Lung (tissue), 12 donors: Measurements from ENCODE around the gene AFP. TPM values are rescaled to one million over a fixed set of nuclear protein-coding genes. Genes with fewer than 3 reads are reported as not detected.

Experiments
- ATAC-seq: fragments of 200-7000 bp; cut with Tn5 transposase; one replicate; pipeline ENCODE4 v1.9.1; 2020; ENCODE audit warnings: moderate number of reproducible peaks; ENCODE audit not compliant: insufficient read depth, low FRiP score
- DNase-seq, 3 donors: peaks; one replicate each; pipeline ENCODE4 v3.0.0-alpha.2; 2013 to 2017
- H3K27ac ChIP-seq, 2 donors: one replicate each; pipeline ENCODE4 v1.5.1; 2013; ENCODE audit warnings: mild to moderate bottlenecking in 2 of 2, moderate library complexity in 2 of 2, control low read depth in 1 of 2, inconsistent platforms in 1 of 2, low read depth in 1 of 2, low read length in 1 of 2
- H3K27me3 ChIP-seq, 3 donors: one replicate each; pipeline ENCODE4 v1.5.1; 2013; ENCODE audit warnings: low read length in 2 of 3; ENCODE audit not compliant: control insufficient read depth in 3 of 3, insufficient read depth in 3 of 3
- H3K36me3 ChIP-seq, 4 donors: one replicate each; pipeline ENCODE4 v1.5.1; 2013; ENCODE audit warnings: low read length in 4 of 4, mild to moderate bottlenecking in 1 of 4, moderate library complexity in 1 of 4; ENCODE audit not compliant: control insufficient read depth in 4 of 4, insufficient read depth in 4 of 4
- H3K4me1 ChIP-seq, 5 donors: one replicate each; pipeline ENCODE4 v1.5.1; 2013; ENCODE audit warnings: low read length in 5 of 5, mild to moderate bottlenecking in 2 of 5, moderate library complexity in 1 of 5; ENCODE audit not compliant: control insufficient read depth in 5 of 5, insufficient read depth in 5 of 5
- H3K4me3 ChIP-seq: one replicate; pipeline ENCODE4 v1.5.1; 2013; ENCODE audit warnings: mild to moderate bottlenecking, control low read depth, moderate library complexity
- H3K9ac ChIP-seq, 2 donors: one replicate each; pipeline ENCODE4 v1.5.1; 2013; ENCODE audit warnings: low read length in 2 of 2, control low read depth in 1 of 2; ENCODE audit not compliant: insufficient read depth in 1 of 2
- H3K9me3 ChIP-seq, 4 donors: one replicate each; pipeline ENCODE4 v1.5.1; 2013; ENCODE audit warnings: low read length in 3 of 4, mild to moderate bottlenecking in 1 of 4, moderate library complexity in 1 of 4; ENCODE audit not compliant: control insufficient read depth in 4 of 4, insufficient read depth in 3 of 4
- WGBS, 2 donors: extraction: QIAGEN DNeasy Blood & Tissue Kit; methylation state at CpG; one replicate each; pipeline ENCODE4 v1.1.7; 2013; 5-methylcytosine and 5-hydroxymethylcytosine counted together
- polyA plus RNA-seq, 2 donors: library from polyadenylated mRNA; stranded (reverse); fragments of 200-250 nt; gene quantifications; one replicate each; pipeline ENCODE4 v1.2.1, GENCODE V29; 2013
- total RNA-seq, 2 donors: library from RNA; depleted of rRNA in 1 of 2; stranded (reverse); fragments of >200 nt in 1 of 2; gene quantifications; one replicate each; pipeline ENCODE4 v1.2.1, GENCODE V29; 2014 to 2021
- TF ChIP-seq, protein P1 (sequence below): IDR thresholded peaks from 2 replicates; pipeline ENCODE4 v1.5.1; 2012; ENCODE audit warnings: mild to moderate bottlenecking; ENCODE audit errors: control extremely low read depth, extremely low read depth
- donor health status: control.
- donor health status: control.
- donor health status: Bipolar disorder and iron deficiency.
- donor health status: healthy.
- donor health status: DM: yes; HTN: yes; CAD: no.

The AFP gene
- total and polyA plus RNA-seq, 4 donors, result 0.11 to 1.3 TPM; not detected in 2

DNA sequence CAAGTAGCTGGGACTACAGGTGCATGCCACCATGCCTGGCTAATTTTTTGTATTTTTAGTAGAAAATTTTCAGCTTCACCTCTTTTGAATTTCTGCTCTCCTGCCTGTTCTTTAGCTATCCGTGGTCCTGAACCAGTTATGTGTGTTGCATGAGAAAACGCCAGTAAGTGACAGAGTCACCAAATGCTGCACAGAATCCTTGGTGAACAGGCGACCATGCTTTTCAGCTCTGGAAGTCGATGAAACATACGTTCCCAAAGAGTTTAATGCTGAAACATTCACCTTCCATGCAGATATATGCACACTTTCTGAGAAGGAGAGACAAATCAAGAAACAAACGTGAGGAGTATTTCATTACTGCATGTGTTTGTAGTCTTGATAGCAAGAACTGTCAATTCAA is 18.0 kb upstream of the AFP start:
- Histone ChIP-seq H3K4me3 (no peak overlapping the region), H3K27me3 (no peaks in the 10 kb centered on the region), H3K27ac (no peak overlapping the region), H3K4me1 (no peaks in the 10 kb centered on the region), H3K9ac (no peak overlapping the region), H3K36me3 (no peaks in the 10 kb centered on the region), H3K9me3 (no peaks in the 10 kb centered on the region)
- WGBS, 2 donors, result 81 to 87% methylated on average over 6 of the region's 6 CpGs
- no peak for ATAC-seq
- peak in 1 of 3 donors; percentile 37 for DNase-seq
- TF ChIP-seq, protein P1, sequence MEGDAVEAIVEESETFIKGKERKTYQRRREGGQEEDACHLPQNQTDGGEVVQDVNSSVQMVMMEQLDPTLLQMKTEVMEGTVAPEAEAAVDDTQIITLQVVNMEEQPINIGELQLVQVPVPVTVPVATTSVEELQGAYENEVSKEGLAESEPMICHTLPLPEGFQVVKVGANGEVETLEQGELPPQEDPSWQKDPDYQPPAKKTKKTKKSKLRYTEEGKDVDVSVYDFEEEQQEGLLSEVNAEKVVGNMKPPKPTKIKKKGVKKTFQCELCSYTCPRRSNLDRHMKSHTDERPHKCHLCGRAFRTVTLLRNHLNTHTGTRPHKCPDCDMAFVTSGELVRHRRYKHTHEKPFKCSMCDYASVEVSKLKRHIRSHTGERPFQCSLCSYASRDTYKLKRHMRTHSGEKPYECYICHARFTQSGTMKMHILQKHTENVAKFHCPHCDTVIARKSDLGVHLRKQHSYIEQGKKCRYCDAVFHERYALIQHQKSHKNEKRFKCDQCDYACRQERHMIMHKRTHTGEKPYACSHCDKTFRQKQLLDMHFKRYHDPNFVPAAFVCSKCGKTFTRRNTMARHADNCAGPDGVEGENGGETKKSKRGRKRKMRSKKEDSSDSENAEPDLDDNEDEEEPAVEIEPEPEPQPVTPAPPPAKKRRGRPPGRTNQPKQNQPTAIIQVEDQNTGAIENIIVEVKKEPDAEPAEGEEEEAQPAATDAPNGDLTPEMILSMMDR, result no peak

DNA sequence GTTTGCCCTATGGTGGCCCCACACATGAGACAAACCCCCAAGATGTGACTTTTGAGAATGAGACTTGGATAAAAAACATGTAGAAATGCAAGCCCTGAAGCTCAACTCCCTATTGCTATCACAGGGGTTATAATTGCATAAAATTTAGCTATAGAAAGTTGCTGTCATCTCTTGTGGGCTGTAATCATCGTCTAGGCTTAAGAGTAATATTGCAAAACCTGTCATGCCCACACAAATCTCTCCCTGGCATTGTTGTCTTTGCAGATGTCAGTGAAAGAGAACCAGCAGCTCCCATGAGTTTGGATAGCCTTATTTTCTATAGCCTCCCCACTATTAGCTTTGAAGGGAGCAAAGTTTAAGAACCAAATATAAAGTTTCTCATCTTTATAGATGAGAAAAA is 17.3 kb upstream of the AFP start:
- H3K9ac ChIP-seq, result no peak overlapping the region
- 58 to 67% methylated on average over 1 of the region's 1 CpG for WGBS, 2 donors
- TF ChIP-seq, protein P1, result no peak
- no peak overlapping the region for H3K27ac ChIP-seq
- DNase-seq (no peak), ATAC-seq (no peak)
- H3K4me1 ChIP-seq, result no peaks in the 10 kb centered on the region
- no peaks in the 10 kb centered on the region for H3K27me3 ChIP-seq
- no peak overlapping the region for H3K4me3 ChIP-seq
- H3K36me3 ChIP-seq, result no peaks in the 10 kb centered on the region
- no peaks in the 10 kb centered on the region for H3K9me3 ChIP-seq

DNA sequence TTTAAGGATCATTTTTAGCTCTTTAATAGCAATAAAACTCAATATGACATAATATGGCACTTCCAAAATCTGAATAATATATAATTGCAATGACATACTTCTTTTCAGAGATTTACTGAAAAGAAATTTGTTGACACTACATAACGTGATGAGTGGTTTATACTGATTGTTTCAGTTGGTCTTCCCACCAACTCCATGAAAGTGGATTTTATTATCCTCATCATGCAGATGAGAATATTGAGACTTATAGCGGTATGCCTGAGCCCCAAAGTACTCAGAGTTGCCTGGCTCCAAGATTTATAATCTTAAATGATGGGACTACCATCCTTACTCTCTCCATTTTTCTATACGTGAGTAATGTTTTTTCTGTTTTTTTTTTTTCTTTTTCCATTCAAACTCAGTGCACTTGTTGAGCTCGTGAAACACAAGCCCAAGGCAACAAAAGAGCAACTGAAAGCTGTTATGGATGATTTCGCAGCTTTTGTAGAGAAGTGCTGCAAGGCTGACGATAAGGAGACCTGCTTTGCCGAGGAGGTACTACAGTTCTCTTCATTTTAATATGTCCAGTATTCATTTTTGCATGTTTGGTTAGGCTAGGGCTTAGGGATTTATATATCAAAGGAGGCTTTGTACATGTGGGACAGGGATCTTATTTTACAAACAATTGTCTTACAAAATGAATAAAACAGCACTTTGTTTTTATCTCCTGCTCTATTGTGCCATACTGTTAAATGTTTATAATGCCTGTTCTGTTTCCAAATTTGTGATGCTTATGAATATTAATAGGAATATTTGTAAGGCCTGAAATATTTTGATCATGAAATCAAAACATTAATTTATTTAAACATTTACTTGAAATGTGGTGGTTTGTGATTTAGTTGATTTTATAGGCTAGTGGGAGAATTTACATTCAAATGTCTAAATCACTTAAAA is 16.6 kb upstream of the AFP start:
- no peak overlapping the region for H3K9ac ChIP-seq
- no peaks in the 10 kb centered on the region for H3K27me3 ChIP-seq
- 73 to 79% methylated on average over 7 of the region's 7 CpGs for WGBS, 2 donors
- H3K4me3 ChIP-seq, result no peak overlapping the region
- H3K9me3 ChIP-seq, result no peaks in the 10 kb centered on the region
- TF ChIP-seq, protein P1, result no peak
- H3K4me1 ChIP-seq, result no peaks in the 10 kb centered on the region
- ATAC-seq (no peak), DNase-seq (no peak)
- no peaks in the 10 kb centered on the region for H3K36me3 ChIP-seq
- no peak overlapping the region for H3K27ac ChIP-seq

DNA sequence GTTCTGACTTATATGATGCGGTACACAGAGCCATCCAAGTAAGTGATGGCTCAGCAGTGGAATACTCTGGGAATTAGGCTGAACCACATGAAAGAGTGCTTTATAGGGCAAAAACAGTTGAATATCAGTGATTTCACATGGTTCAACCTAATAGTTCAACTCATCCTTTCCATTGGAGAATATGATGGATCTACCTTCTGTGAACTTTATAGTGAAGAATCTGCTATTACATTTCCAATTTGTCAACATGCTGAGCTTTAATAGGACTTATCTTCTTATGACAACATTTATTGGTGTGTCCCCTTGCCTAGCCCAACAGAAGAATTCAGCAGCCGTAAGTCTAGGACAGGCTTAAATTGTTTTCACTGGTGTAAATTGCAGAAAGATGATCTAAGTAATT is 15.4 kb upstream of the AFP start:
- TF ChIP-seq, protein P1, result no peak
- no peaks in the 10 kb centered on the region for H3K9me3 ChIP-seq
- no peak for DNase-seq
- H3K27ac ChIP-seq, result no peak overlapping the region
- 93 to 95% methylated on average over 2 of the region's 2 CpGs for WGBS, 2 donors
- ATAC-seq, result no peak
- no peak overlapping the region for H3K4me3 ChIP-seq
- H3K9ac ChIP-seq, result no peak overlapping the region
- no peaks in the 10 kb centered on the region for H3K27me3 ChIP-seq
- no peaks in the 10 kb centered on the region for H3K36me3 ChIP-seq
- no peaks in the 10 kb centered on the region for H3K4me1 ChIP-seq
